Astrocyte of the spinal cord (primary cell): ENCODE results near the gene FADS2.

Experiments used
- DNase-seq: peaks from one replicate; pipeline ENCODE4 v3.0.0; 2011; ENCODE audit warnings: low read depth, low spot score
- H3K4me3 ChIP-seq: 2 replicates; pipeline ENCODE4 v1.5.1; 2011; ENCODE audit warnings: low read depth, mild to moderate bottlenecking, low read length, moderate library complexity
- CTCF ChIP-seq: IDR thresholded peaks from 2 replicates; pipeline ENCODE4 v1.5.1; 2012; ENCODE audit warnings: low read depth, mild to moderate bottlenecking, low read length, inconsistent platforms
- in situ Hi-C: cut with HindIII; loops from 2 replicates; pipeline ENCODE4 v1.10.0; 2017; ENCODE audit warnings: low sequenced_read_pairs

FADS2 gene

GRCh38 chr11:61895046-61895717 is 67.1 kb downstream of the FADS2 start:
- no peak for DNase-seq
- in situ Hi-C loops: no loop called here
- TF ChIP-seq CTCF: no peak
- no peak overlapping the region for H3K4me3 ChIP-seq

- TF ChIP-seq CTCF: no peak
- no peak for DNase-seq
- H3K4me3 ChIP-seq: no peak overlapping the region
- in situ Hi-C loops: no loop called here
Observed at GRCh38 chr11:61895718-61896059, 67.6 kb downstream of the FADS2 start.

- H3K4me3 ChIP-seq: no peak overlapping the region
- in situ Hi-C loops: no loop called here
- DNase-seq: no peak
- no peak for TF ChIP-seq CTCF
Observed at GRCh38 chr11:61896665-61897386, 68.7 kb downstream of the FADS2 start.

- TF ChIP-seq CTCF: peak; percentile 91
- H3K4me3 ChIP-seq: no peak overlapping the region
- in situ Hi-C loops: no loop called here
- DNase-seq: peak; percentile 42
Observed at GRCh38 chr11:61897387-61898246, 69.5 kb downstream of the FADS2 start.

GRCh38 chr11:61898247-61898582 is 70.1 kb downstream of the FADS2 start:
- no peak for DNase-seq
- no peak for TF ChIP-seq CTCF
- H3K4me3 ChIP-seq: no peak overlapping the region
- in situ Hi-C loops: no loop called here

GRCh38 chr11:61899146-61899841 is 71.2 kb downstream of the FADS2 start:
- DNase-seq: peak; percentile 74
- TF ChIP-seq CTCF: peak; percentile 100
- in situ Hi-C loops: no loop called here
- no peak overlapping the region for H3K4me3 ChIP-seq
